CD4-positive, alpha-beta T cell treated with Interleukin-12 subunit alpha and Interleukin-12 subunit beta, for 1 hour (primary cell): Measurements from ENCODE around the gene WNT6.

ENCODE experiments used
- DNase-seq: peaks from one replicate; pipeline ENCODE4 v3.0.0-alpha.2; 2020

Gene WNT6

DNA sequence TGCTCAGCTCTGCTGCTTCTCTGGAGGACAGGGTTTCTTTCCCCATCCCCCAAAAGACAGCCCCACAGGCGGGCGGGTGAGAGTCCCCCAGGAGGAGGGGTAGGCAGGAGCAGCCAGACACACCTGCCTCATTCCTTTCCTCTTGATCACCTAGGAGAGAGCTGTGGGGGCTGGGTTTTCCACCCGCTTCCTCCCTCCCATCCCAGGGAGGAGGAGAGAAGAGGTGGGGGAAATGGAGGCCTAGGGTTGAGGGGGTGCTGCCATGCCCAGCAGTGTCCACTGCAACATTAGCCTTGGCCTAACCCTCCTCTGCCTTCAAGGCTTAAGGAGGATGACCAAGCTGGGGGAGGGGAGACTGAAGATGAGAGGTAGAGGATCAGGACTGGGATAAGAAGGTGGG lies 35.7 kb downstream of the WNT6 start:
- no peak for DNase-seq

DNA sequence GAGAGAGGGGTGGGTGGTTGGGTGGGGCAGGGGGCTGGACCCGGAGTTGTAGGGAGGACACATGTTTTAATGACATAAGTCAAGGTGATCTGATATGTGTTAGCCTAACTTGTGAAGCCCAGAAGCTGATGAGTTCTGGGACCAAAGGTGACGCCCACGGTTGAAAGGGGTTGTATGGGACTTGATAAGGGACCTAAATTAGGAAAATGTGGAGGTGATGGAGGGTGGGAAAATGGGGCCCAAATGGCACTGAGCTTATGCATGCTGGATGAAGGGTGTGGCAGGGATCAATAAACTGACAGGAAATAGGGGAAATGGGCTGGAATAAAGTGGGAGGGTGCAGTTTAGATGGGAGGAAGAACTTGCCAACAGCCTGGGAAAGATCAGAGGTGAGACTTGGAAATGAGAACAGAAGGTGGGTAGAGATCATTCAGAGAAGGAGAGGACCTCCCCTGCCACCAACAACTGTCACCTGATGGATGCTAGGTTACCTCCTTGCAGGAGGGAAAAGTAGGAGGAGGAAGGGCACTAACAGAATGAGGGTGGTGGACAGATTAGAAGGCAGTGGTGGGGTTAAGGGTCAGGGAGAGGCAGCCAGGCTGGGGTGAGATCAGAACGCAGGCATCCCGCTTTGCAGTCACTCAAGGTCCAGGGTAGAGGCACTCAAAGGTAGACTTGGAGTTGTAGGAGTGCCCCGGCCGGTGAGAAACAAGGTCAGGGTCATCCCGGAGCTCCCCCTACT lies 36.3 kb downstream of the WNT6 start:
- DNase-seq, result peak; percentile 17

DNA sequence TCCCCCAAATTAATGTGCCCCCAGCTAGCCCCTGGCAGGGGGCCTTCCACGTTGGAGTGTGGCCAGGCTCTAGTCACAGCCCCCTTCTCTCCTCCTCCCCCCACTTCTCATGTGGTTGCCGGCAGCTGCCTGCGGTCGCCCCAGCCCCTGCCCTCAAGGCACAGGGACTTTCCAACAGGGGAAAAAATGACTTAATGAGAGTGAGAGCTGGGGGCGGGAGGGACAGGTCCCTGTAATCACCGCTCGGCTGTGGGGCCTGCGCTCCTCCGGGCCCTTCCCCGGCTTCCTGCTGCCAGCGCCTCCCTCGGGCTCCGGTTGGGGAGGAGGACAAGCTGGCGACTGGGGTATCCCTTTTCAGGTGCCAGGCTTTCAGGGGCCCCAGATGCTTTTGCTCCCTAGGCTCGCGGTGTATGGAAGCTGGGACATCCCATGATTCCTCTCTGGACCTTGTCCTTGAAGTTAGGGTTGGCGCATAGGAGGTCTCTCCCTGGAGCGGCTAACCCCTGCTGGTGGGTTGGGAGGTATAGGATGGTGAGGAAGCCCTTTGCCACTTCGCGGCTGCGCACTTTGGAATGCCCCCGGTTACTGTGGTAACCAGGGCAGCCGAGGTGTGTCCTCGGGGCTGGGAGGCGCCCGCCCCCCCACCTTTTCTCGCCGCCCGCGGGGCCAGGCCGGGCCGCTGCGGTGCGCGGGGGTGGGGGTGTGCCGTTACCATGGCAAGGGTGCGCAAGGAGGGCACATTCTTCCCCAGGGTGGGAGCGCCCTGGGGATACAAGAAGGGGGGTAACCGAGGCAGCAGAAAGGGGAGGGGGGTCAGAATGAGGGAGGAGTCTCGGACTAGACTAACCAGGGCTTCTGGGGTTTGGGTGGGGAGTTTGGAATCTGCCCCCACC lies 37.1 kb downstream of the WNT6 start:
- peak; percentile 92 for DNase-seq

DNA sequence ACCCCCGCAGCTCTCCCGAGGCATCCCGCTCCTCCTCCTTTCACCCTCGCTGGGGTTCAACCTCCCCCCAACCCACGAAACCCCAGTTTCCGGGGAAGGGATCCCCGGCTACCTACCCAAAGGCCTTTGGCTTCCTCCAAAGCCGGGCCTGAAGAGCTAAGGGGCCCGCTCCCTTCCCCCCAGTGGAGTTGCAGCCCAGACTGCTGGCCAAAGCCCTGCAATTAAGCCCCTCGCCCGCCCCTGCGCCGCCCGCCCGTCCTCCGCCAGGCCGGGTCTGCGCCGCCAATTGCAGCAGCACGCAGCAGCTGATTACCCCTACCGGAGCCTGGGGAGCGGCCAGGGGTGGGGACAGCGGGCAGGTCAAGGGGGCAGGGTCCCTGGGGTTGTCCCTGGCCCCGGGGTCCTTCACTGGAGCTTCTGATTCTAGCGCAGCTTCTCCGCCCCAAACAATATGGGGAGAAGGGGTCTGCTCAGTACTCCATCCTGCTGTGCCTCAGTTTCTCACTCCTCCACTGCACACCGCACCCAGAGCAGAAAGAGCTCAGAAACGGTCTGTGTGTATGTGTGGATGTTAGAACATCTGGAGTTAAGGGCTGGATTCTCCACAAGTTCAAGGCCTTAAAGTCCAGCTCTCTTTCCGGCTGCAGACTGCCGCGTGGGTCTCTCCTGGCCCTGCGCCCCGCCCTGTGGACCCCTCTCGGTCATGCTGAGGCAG lies 37.9 kb downstream of the WNT6 start:
- peak; percentile 12 for DNase-seq

DNA sequence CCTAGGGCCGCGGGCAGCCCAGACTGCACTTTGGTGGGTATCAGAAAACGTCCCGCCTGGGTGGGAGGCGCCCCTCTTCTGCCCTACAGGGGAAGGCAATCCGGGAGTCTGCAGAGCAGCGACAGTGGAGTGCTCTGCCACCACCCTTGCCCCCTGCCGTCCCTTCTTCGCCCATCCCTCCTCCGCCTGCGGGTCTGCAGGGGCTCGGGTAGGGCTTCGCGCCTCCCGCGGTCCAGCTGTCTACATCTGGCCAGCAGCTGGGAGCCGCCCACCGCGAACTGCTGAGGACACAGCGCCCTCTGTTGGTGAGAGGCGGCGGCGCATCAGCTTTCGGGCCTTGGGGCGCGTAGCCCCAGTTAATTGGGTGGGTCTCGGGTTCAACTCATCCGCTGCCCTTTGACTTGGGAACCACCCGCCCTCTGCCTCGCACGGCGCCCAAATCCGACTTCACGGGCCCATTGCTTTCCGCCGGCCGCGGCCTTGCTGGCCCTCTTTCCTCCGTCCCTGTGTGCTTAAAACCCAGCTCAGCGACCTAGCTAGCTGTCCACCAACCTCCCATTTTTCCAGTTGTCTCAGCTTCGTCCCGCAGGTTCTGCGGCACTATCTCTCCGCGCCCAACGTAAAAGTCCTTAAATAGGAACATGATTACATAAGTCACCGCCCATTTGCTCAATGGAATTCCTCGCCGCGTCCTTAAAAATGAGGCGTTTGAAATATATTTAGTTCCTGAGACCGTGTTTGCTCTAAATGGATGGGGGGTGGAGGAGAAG lies 38.7 kb downstream of the WNT6 start:
- DNase-seq, result peak; percentile 81

DNA sequence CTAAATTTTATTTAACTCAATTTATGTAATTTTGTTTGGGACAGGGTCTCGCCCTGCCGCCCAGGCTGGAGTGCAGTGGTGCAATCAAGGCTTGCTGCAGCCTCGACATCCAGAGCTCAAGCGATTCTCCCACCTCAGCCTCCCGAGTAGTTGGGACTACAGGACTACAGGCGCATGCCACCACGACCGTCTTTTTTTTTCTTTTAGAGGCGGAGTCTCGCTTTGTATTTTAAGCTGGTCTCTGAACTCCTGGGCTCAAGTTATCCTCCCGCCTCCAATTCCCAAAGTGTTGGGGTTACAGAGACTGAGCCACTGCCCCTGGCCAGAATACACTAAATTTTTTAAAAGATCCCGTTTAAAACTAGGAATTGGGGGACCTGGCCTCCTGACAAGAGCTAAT lies 39.5 kb downstream of the WNT6 start:
- DNase-seq, result no peak

DNA sequence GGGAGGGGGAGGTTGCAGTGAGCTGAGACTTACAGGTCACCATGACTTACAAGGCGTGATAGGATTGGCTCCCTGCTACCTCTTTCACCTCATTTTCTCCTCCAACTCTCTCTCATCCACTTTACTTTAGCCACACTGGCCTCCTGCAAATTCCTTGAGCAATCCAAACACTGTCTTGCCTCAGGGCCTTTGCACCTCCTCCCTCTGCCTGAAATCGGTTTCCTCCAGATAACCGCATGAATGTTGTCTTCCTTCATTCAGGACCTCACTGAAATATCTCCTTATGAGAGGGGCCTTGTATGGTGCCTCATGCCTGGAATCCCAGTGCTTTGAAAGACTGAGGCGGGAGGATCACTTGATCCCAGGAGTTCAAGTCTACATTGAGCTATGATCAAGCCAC lies 42.8 kb downstream of the WNT6 start:
- no peak for DNase-seq

DNA sequence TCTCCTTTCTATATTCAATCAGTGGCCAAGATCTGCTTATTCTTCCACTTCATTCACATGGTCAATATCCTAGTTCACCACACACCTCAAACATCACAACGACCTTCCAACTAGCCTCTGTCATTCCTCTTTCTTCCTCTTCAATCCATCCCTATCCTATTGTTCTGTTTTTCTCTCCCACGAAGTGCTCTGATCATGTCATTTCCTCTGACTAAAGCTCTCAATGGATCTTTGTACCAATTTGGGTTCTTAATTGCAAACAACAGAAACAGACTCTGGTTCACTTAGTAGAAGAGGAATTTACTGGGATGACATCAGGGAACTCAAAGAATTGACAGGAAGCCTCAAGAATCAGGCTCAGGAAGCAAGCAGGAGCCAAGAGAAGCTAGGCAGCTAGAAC lies 44.6 kb downstream of the WNT6 start:
- DNase-seq, result no peak

DNA sequence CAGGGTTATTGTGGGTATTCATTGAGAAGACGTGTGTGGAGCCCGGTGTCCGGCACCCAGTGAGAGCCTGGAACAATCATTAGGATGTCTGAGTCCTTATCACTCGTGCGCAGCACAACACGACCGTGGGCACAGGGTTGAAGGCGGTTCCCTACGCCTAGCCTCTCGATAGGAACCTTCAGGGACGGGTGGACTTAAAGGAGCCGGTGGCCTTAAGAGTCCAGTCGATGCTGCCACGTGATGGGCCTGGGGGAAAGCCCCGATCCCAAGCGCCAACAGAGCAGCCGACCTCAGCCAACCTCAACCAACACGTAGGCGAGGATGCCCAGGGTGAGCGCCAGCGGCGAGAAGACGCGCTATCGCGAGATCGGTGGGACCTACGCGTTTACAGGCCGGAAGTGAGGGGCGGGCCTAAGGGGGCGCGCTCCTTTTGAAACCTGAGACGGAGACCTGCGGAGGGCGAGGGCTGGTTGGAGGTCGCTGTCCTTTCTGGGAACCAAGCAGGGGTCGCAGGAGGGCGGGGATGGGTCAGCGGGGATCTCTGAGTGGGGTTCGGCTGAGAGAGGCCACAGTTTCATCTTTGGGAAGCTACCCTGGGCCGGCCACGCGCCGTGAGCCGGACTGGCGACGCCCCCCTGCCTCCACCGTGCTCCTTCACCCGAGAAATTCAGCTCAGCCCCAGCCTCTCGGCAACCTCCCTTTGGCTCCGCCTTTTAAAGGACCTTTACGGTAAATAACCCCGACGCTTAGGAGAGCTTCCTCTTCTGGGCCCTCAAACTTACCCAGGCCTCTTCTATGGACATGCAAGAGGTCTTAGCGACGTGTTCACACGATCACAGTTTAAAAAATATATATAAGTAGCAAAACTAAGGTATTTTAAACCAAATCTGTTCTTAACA lies 49.4 kb downstream of the WNT6 start:
- peak; percentile 92 for DNase-seq

DNA sequence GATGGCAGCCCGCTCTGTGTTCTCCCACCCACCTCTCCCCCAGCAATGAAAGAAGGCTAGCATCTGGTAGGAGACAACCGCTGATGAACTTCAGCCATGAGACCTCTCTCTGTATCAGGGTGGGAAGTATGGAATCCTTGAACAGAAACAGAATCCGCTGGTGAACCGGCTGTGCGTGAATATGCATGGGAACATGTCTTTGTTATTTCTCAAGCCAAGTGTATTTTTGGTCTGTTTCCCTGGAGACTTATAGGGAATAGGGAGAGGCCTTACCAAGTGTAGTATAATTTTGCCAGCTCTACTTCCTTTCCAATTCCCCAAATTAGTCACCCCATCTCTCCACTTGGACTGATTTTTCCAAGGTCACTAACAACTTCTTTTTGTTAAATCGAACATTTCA lies 51.1 kb downstream of the WNT6 start:
- DNase-seq, result no peak

DNA sequence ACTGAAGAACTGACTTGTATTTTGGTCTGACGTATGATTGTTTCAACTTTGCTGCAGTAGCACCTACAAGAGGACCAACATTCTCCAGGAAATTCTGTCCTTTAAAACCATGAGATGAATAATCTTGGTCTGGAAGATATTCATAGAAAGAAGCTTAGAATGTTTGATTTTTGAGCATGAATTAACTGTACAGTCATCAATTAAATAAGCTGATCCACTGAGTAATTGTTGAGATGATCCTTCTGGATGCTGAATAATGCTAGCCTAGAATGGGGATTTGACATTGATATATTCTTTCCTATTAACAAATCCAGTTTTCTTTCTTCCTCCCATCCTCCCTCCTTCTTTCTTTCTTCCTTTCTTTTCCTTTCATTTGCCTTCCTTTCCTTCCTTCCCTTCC lies 60.9 kb downstream of the WNT6 start:
- DNase-seq, result no peak
